Neural crest cell (in vitro differentiated cells): ENCODE measurements around the gene ARHGAP45. TPM values are rescaled to one million over a fixed set of nuclear protein-coding genes. Genes with fewer than 3 reads are reported as not detected.

ENCODE experiments used
- DNase-seq: peaks from one replicate; pipeline ENCODE4 v3.0.0; 2021; ENCODE audit warnings: low read depth, mixed read lengths, low spot score
- H3K27ac Mint-ChIP-seq: one replicate; pipeline ENCODE4 v1.8.0; 2021; ENCODE audit warnings: mild to moderate bottlenecking, mixed read lengths; ENCODE audit not compliant: unreplicated experiment
- H3K27me3 Mint-ChIP-seq: 2 replicates; pipeline ENCODE4 v1.8.0; 2021; ENCODE audit warnings: low read depth, mild to moderate bottlenecking, mixed read lengths
- H3K36me3 Mint-ChIP-seq: 2 replicates; pipeline ENCODE4 v1.8.0; 2021; ENCODE audit warnings: low read depth, mild to moderate bottlenecking, mixed read lengths
- H3K4me1 Mint-ChIP-seq: 2 replicates; pipeline ENCODE4 v1.8.0; 2021; ENCODE audit warnings: mixed read lengths
- H3K4me3 Mint-ChIP-seq: one replicate; pipeline ENCODE4 v1.8.0; 2021; ENCODE audit warnings: mild to moderate bottlenecking, mixed read lengths
- H3K9me3 Mint-ChIP-seq: 2 replicates; pipeline ENCODE4 v1.8.0; 2021; ENCODE audit warnings: mixed read lengths
- CTCF ChIP-seq: fragments of 200-600 bp; sonication (generic); conservative IDR thresholded peaks from 2 replicates; pipeline ENCODE4 v1.5.0; 2021; ENCODE audit warnings: antibody characterized with exemption, mild to moderate bottlenecking
- total RNA-seq: library from RNA; stranded (reverse); gene quantifications from 2 replicates; pipeline ENCODE4 v1.2.1, GENCODE V29; 2021

Gene ARHGAP45
- total RNA-seq, 1 donor from 2014 or later, result 1.6 TPM

- Mint-ChIP-seq H3K4me1 (no peaks in the 10 kb centered on the region), H3K9me3 (no peaks in the 10 kb centered on the region), H3K27ac (no peak overlapping the region), H3K27me3 (no peaks in the 10 kb centered on the region), H3K36me3 (peaks cover 6% of the 10 kb centered on the region), H3K4me3 (no peak overlapping the region)
- no peak for DNase-seq
- no peak for TF ChIP-seq CTCF
Observed at GRCh38 chr19:1119475-1120217, 52.7 kb downstream of the ARHGAP45 start.

- H3K27me3 Mint-ChIP-seq, result no peaks in the 10 kb centered on the region
- no peaks in the 10 kb centered on the region for H3K4me1 Mint-ChIP-seq
- H3K27ac Mint-ChIP-seq, result peak overlapping the region; percentile 36
- H3K4me3 Mint-ChIP-seq, result no peak overlapping the region
- DNase-seq, result no peak
- no peaks in the 10 kb centered on the region for H3K9me3 Mint-ChIP-seq
- H3K36me3 Mint-ChIP-seq, result peaks cover 6% of the 10 kb centered on the region
- TF ChIP-seq CTCF, result no peak
Observed at GRCh38 chr19:1121395-1121794, 54.4 kb downstream of the ARHGAP45 start.

- no peaks in the 10 kb centered on the region for H3K4me1 Mint-ChIP-seq
- H3K27me3 Mint-ChIP-seq, result no peaks in the 10 kb centered on the region
- no peak for TF ChIP-seq CTCF
- H3K9me3 Mint-ChIP-seq, result no peaks in the 10 kb centered on the region
- H3K27ac Mint-ChIP-seq, result no peak overlapping the region
- peaks cover 6% of the 10 kb centered on the region for H3K36me3 Mint-ChIP-seq
- H3K4me3 Mint-ChIP-seq, result no peak overlapping the region
- DNase-seq, result no peak
Observed at GRCh38 chr19:1122021-1122971, 55.3 kb downstream of the ARHGAP45 start.

- Mint-ChIP-seq H3K4me1 (no peaks in the 10 kb centered on the region), H3K9me3 (no peaks in the 10 kb centered on the region), H3K27ac (no peak overlapping the region), H3K36me3 (peaks cover 6% of the 10 kb centered on the region), H3K4me3 (no peak overlapping the region), H3K27me3 (no peaks in the 10 kb centered on the region)
- peak; percentile 73 for DNase-seq
- TF ChIP-seq CTCF, result no peak
Observed at GRCh38 chr19:1122972-1123363, 56.0 kb downstream of the ARHGAP45 start.

- TF ChIP-seq CTCF, result no peak
- Mint-ChIP-seq H3K36me3 (peaks cover 6% of the 10 kb centered on the region), H3K27me3 (no peaks in the 10 kb centered on the region), H3K4me3 (no peak overlapping the region), H3K27ac (no peak overlapping the region), H3K4me1 (no peaks in the 10 kb centered on the region), H3K9me3 (no peaks in the 10 kb centered on the region)
- no peak for DNase-seq
Observed at GRCh38 chr19:1123381-1123780, 56.4 kb downstream of the ARHGAP45 start.
